Measurements from ENCODE around the gene ABL1.

Gene ABL1

GRCh38 chr9:130917168-130917960 is 82.3 kb downstream of the ABL1 start:
- DNase-seq (ENCODE audit: low read depth in 2 of 3, low spot score in 2 of 3): no peak

GRCh38 chr9:130918101-130918825 is 83.2 kb downstream of the ABL1 start:
- DNase-seq (ENCODE audit: low read depth in 2 of 3, low spot score in 2 of 3): no peak

GRCh38 chr9:130918826-130919558 is 83.9 kb downstream of the ABL1 start:
- no peak for DNase-seq (ENCODE audit: low read depth in 2 of 3, low spot score in 2 of 3)

- DNase-seq (ENCODE audit: low read depth in 2 of 3, low spot score in 2 of 3): no peak
Measured at GRCh38 chr9:130919559-130920145, 84.6 kb downstream of the ABL1 start.

GRCh38 chr9:130920233-130920632 is 85.2 kb downstream of the ABL1 start:
- DNase-seq (ENCODE audit: low read depth in 2 of 3, low spot score in 2 of 3): no peak

GRCh38 chr9:130920762-130921299 is 85.8 kb downstream of the ABL1 start:
- no peak for DNase-seq (ENCODE audit: low read depth in 2 of 3, low spot score in 2 of 3)

GRCh38 chr9:130921300-130921988 is 86.4 kb downstream of the ABL1 start:
- no peak for DNase-seq (ENCODE audit: low read depth in 2 of 3, low spot score in 2 of 3)

- no peak for DNase-seq (ENCODE audit: low read depth in 2 of 3, low spot score in 2 of 3)
Measured at GRCh38 chr9:130921989-130922892, 87.2 kb downstream of the ABL1 start.

- DNase-seq (ENCODE audit: low read depth in 2 of 3, low spot score in 2 of 3): no peak
Measured at GRCh38 chr9:130922893-130923610, 88.0 kb downstream of the ABL1 start.

GRCh38 chr9:130923611-130924447 is 88.8 kb downstream of the ABL1 start:
- DNase-seq (ENCODE audit: low read depth in 2 of 3, low spot score in 2 of 3): no peak

GRCh38 chr9:130924448-130924788 is 89.4 kb downstream of the ABL1 start:
- no peak for DNase-seq (ENCODE audit: low read depth in 2 of 3, low spot score in 2 of 3)

GRCh38 chr9:130925050-130925678 is 90.1 kb downstream of the ABL1 start:
- no peak for DNase-seq (ENCODE audit: low read depth in 2 of 3, low spot score in 2 of 3)

- no peak for DNase-seq (ENCODE audit: low read depth in 2 of 3, low spot score in 2 of 3)
Measured at GRCh38 chr9:130927338-130927737, 92.3 kb downstream of the ABL1 start.

GRCh38 chr9:130927995-130928900 is 93.2 kb downstream of the ABL1 start:
- no peak for DNase-seq (ENCODE audit: low read depth in 2 of 3, low spot score in 2 of 3)

- DNase-seq (ENCODE audit: low read depth in 2 of 3, low spot score in 2 of 3): no peak
Measured at GRCh38 chr9:130929571-130930038, 94.6 kb downstream of the ABL1 start.

- no peak for DNase-seq (ENCODE audit: low read depth in 2 of 3, low spot score in 2 of 3)
Measured at GRCh38 chr9:130930132-130930803, 95.2 kb downstream of the ABL1 start.

Measured in activated CD8-positive, alpha-beta memory T cell treated with anti-CD3 and anti-CD28 coated beads for 48 hours (primary cell).